B cell (primary cell): Measurements from ENCODE around the gene CDA. TPM values are rescaled to one million over a fixed set of nuclear protein-coding genes. Genes with fewer than 3 reads are reported as not detected.

Experiments
- ATAC-seq: fragments of 200-7000 bp; cut with Tn5 transposase; one replicate; pipeline ENCODE4 v1.10.0; 2021; ENCODE audit warnings: low read depth, mild to moderate bottlenecking, moderate number of reproducible peaks, moderate library complexity
- CTCF ChIA-PET: fragments of 350-600 bp; sonication (Branson Sonifier 250); formaldehyde crosslinking; loops from one replicate; lab custom pipeline; 2021; ENCODE audit warnings: antibody characterized with exemption, inconsistent platforms; lab: Charles Lee
- POLR2A ChIA-PET: fragments of 350-600 bp; sonication (Branson Sonifier 250); formaldehyde crosslinking; loops from one replicate; lab custom pipeline; 2021; ENCODE audit warnings: antibody characterized with exemption; lab: Charles Lee
- DNase-seq: peaks from one replicate; pipeline ENCODE4 v3.0.0; 2013
- H2AFZ ChIP-seq: 2 replicates; pipeline ENCODE4 v1.6.1; 2012; ENCODE audit warnings: mild to moderate bottlenecking, low read depth, low read length; ENCODE audit not compliant: insufficient read depth, poor library complexity, severe bottlenecking
- H3K27ac ChIP-seq, 2 donors: 1 replicate in 1 of 2; 2 replicates in 1 of 2; pipeline ENCODE4 v1.5.1; 2012 to 2013; ENCODE audit warnings: low read length in 2 of 2, mild to moderate bottlenecking in 2 of 2, moderate library complexity in 1 of 2
- H3K27me3 ChIP-seq, 4 experiments: fragments of 200-600 bp in 1 of 4; sonication (generic) in 1 of 4; replicated peaks in 1 of 4; 1 replicate in 2 of 4; 2 replicates in 2 of 4; pipeline versions ENCODE4 v1.6.1 to v1.7.0; 2013 to 2016; ENCODE audit warnings: low read length in 3 of 4, mild to moderate bottlenecking in 2 of 4, mixed read lengths in 1 of 4, moderate library complexity in 1 of 4; ENCODE audit not compliant: insufficient read depth in 4 of 4, control insufficient read depth in 3 of 4; ENCODE audit errors: control extremely low read depth in 1 of 4
- H3K36me3 ChIP-seq, 2 experiments: replicated peaks in 1 of 2; 1 replicate in 1 of 2; 2 replicates in 1 of 2; pipeline versions ENCODE4 v1.6.1 to v1.7.1; 2013; ENCODE audit warnings: low read length in 1 of 2; ENCODE audit not compliant: insufficient read depth in 2 of 2, control insufficient read depth in 1 of 2; ENCODE audit errors: control extremely low read depth in 1 of 2, extremely low read depth in 1 of 2
- H3K4me1 ChIP-seq, 2 donors: fragments of 200-600 bp in 1 of 2; sonication (generic) in 1 of 2; 1 replicate in 1 of 2; 2 replicates in 1 of 2; pipeline versions ENCODE4 v1.5.1 to v1.6.1; 2013 to 2017; ENCODE audit warnings: low read length in 2 of 2; ENCODE audit not compliant: control insufficient read depth in 2 of 2, insufficient read depth in 2 of 2
- H3K4me2 ChIP-seq: replicated peaks from 2 replicates; pipeline ENCODE3; 2012; ENCODE audit warnings: mild to moderate bottlenecking, low read depth, low read length; ENCODE audit not compliant: poor library complexity, severe bottlenecking
- H3K4me3 ChIP-seq, 5 experiments: fragments of 200-600 bp in 1 of 5; sonication (generic) in 1 of 5; 1 replicate in 3 of 5; 2 replicates in 2 of 5; pipeline versions ENCODE4 v1.5.1 to v1.7.0; 2011 to 2016; ENCODE audit warnings: low read length in 4 of 5, mild to moderate bottlenecking in 4 of 5, low read depth in 2 of 5, control low read depth in 1 of 5, moderate library complexity in 1 of 5; ENCODE audit not compliant: insufficient read depth in 1 of 5; ENCODE audit errors: control extremely low read depth in 1 of 5, extremely low read depth in 1 of 5
- H3K79me2 ChIP-seq: fragments of 200-600 bp; sonication (generic); one replicate; pipeline ENCODE4 v1.6.0; 2016; ENCODE audit warnings: low read length; ENCODE audit not compliant: control insufficient read depth, insufficient read depth
- H3K9ac ChIP-seq: fragments of 200-600 bp; sonication (generic); 2 replicates; pipeline ENCODE4 v1.6.1; 2017; ENCODE audit warnings: mild to moderate bottlenecking, low read length, moderate library complexity
- H3K9me3 ChIP-seq, 3 donors: one replicate each; pipeline versions ENCODE4 v1.6.1 to v1.7.1; 2013; ENCODE audit warnings: low read length in 2 of 3; ENCODE audit not compliant: control insufficient read depth in 2 of 3, insufficient read depth in 1 of 3; ENCODE audit errors: control extremely low read depth in 1 of 3
- H4K20me1 ChIP-seq: 2 replicates; pipeline ENCODE4 v1.6.0; 2012; ENCODE audit warnings: mild to moderate bottlenecking, low read length; ENCODE audit not compliant: insufficient read depth, control insufficient read depth, poor library complexity, severe bottlenecking
- H3K27ac Mint-ChIP-seq: one replicate; pipeline ENCODE4 v1.8.0; 2021; ENCODE audit warnings: mixed read lengths
- H3K27me3 Mint-ChIP-seq: one replicate; pipeline ENCODE4 v1.8.0; 2021; ENCODE audit warnings: mixed read lengths
- H3K4me1 Mint-ChIP-seq: one replicate; pipeline ENCODE4 v1.8.0; 2021; ENCODE audit warnings: mixed read lengths
- H3K4me3 Mint-ChIP-seq: one replicate; pipeline ENCODE4 v1.8.0; 2021; ENCODE audit warnings: mixed read lengths
- H3K9me3 Mint-ChIP-seq: one replicate; pipeline ENCODE4 v1.8.0; 2022; ENCODE audit warnings: mixed read lengths; ENCODE audit not compliant: insufficient read depth
- EZH2 ChIP-seq: IDR thresholded peaks from 2 replicates; pipeline ENCODE4 v1.6.1; 2012; ENCODE audit warnings: borderline replicate concordance, low read depth, mild to moderate bottlenecking, moderate library complexity, low read length; ENCODE audit not compliant: insufficient read depth, poor library complexity, severe bottlenecking
- WGBS: methylation state at CpG from one replicate; pipeline ENCODE4 v1.1.5; 2013; ENCODE audit warnings: missing lambda C conversion rate; ENCODE audit not compliant: insufficient coverage; 5-methylcytosine and 5-hydroxymethylcytosine counted together
- intact Hi-C: fragments of 100-400 bp; cut with micrococcal nuclease; formaldehyde crosslinking; loops from one replicate; pipeline ENCODE4 v1.10.0; 2022
- polyA plus RNA-seq: library from polyadenylated mRNA; depleted of rRNA; stranded (reverse); fragments of >200 nt; gene quantifications from 2 replicates; pipeline ENCODE4 v1.2.3, GENCODE V29; 2012
- total RNA-seq, 2 donors: library from RNA; stranded (reverse); fragments of 120-200 nt in 1 of 2; gene quantifications; 1 replicate in 1 of 2; 2 replicates in 1 of 2; pipeline versions ENCODE4 v1.2.3 to v1.2.4, GENCODE V29; 2013 to 2022
- TF ChIP-seq, protein P1 (sequence below): fragments of 200-600 bp; IDR thresholded peaks from one replicate; pipeline ENCODE4 v1.8.0; 2022; ENCODE audit warnings: antibody characterized with exemption, mild to moderate bottlenecking

Gene CDA
- total and polyA plus RNA-seq, 2 donors (not counting 1 experiment from before 2014, with no cell fraction given): 0.64 TPM; not detected in 1

DNA sequence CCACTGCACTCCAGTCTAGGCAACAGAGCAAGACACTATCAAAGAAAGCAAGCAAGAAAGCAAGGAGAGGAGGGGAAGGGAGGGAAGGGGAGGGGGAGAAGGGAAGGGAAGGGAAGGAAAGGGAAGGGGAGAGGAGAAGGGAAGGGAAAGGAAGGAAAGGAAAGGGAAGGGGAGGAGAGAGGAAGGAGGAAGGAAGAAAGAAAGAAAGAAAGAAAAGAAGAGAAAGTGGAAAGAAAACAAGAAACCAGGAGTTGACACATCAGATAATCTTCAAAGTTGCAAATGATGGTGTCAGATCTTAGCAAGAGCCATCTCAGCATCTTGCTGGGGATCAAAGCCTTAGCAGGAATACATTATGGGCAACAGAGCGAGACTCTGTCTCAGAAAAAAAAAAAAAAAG is 14.9 kb upstream of the CDA start:
- Histone ChIP-seq H3K79me2 (no peaks in the 10 kb centered on the region), H3K4me2 (no peak overlapping the region), H3K36me3 (no peaks in the 10 kb centered on the region), H3K27ac (no peak overlapping the region), H3K9me3 (peaks cover 0 to 11% (median 0%) of the 10 kb centered on the region in 3 donors), H2AFZ (no peak overlapping the region), H4K20me1 (no peaks in the 10 kb centered on the region), H3K4me3 (no peak overlapping the region), H3K4me1 (no peaks in the 10 kb centered on the region), H3K9ac (no peak overlapping the region), H3K27me3 (peaks cover 0 to 30% (median 12%) of the 10 kb centered on the region in 4 experiments)
- TF ChIP-seq, protein P1, sequence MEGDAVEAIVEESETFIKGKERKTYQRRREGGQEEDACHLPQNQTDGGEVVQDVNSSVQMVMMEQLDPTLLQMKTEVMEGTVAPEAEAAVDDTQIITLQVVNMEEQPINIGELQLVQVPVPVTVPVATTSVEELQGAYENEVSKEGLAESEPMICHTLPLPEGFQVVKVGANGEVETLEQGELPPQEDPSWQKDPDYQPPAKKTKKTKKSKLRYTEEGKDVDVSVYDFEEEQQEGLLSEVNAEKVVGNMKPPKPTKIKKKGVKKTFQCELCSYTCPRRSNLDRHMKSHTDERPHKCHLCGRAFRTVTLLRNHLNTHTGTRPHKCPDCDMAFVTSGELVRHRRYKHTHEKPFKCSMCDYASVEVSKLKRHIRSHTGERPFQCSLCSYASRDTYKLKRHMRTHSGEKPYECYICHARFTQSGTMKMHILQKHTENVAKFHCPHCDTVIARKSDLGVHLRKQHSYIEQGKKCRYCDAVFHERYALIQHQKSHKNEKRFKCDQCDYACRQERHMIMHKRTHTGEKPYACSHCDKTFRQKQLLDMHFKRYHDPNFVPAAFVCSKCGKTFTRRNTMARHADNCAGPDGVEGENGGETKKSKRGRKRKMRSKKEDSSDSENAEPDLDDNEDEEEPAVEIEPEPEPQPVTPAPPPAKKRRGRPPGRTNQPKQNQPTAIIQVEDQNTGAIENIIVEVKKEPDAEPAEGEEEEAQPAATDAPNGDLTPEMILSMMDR: no peak
- TF ChIP-seq EZH2: no peak
- ChIA-PET POLR2A (no interaction called here), CTCF (no interaction called here)
- no peak overlapping the region for H3K27ac Mint-ChIP-seq
- H3K4me1 Mint-ChIP-seq: no peaks in the 10 kb centered on the region
- ATAC-seq: no peak
- intact Hi-C loops: no loop called here
- no peak overlapping the region for H3K4me3 Mint-ChIP-seq
- DNase-seq: no peak
- H3K9me3 Mint-ChIP-seq: no peaks in the 10 kb centered on the region
- 89% methylated on average over 1 of the region's 1 CpG for WGBS
- peaks cover 49% of the 10 kb centered on the region for H3K27me3 Mint-ChIP-seq

DNA sequence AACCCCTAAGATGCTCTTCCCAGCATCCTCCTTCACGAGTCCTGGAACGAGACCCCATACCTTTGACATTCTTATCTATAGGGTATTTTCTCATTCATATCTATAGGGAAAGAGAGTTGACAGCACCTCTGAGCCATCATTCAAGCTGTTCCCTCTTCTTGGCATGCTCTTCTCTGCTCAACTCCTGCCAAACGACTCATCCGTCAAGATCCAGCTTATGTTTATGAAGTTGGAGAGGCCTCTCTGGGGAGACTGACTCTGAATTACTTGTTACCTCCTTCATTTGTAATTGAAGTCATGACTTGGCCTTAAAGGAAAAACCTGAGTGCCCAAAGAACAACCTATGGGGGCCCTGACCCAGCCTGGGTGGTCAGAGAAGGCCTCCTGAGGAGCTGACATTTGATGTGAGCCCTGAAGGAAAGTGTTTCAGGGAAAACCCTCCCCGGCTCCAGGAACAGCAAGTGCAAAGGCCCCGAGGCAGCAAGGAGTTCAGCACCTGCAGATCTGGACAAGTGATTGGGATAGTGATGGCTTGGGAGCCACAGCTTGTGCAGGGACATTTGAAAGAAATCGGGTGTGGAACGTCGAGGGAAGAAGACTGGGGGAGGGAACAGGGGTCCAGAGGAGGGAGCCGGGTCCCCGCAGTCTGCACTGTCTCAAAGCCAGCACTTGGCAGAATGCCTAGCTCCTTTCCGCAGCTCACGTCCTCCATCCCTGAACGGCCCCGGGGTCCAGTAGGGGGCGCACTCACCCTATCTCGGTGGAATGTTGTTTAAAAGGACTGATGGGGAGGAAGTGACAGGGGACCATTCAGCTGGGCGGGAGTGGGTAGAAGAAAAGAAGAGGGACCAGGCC is 14.0 kb upstream of the CDA start:
- H3K27me3 ChIP-seq: peaks cover 0 to 26% (median 11%) of the 10 kb centered on the region in 4 experiments
- no peaks in the 10 kb centered on the region for H3K4me1 Mint-ChIP-seq
- H4K20me1 ChIP-seq: no peaks in the 10 kb centered on the region
- no peaks in the 10 kb centered on the region for H3K4me1 ChIP-seq
- TF ChIP-seq EZH2: no peak
- TF ChIP-seq, protein P1: no peak
- no peak overlapping the region for H3K4me2 ChIP-seq
- no peaks in the 10 kb centered on the region for H3K9me3 Mint-ChIP-seq
- H3K36me3 ChIP-seq: no peaks in the 10 kb centered on the region
- no peak overlapping the region for H3K9ac ChIP-seq
- POLR2A ChIA-PET: no interaction called here
- DNase-seq (peak; percentile 36), ATAC-seq (no peak)
- no peak overlapping the region for H3K4me3 Mint-ChIP-seq
- peaks cover 44% of the 10 kb centered on the region for H3K27me3 Mint-ChIP-seq
- 27% methylated on average over 8 of the region's 18 CpGs for WGBS
- peaks cover 0 to 7% (median 0%) of the 10 kb centered on the region in 3 donors for H3K9me3 ChIP-seq
- no peaks in the 10 kb centered on the region for H3K79me2 ChIP-seq
- H3K27ac ChIP-seq: no peak overlapping the region
- H3K27ac Mint-ChIP-seq: no peak overlapping the region
- H3K4me3 ChIP-seq: no peak overlapping the region
- CTCF ChIA-PET: no interaction called here
- intact Hi-C loops: no loop called here
- no peak overlapping the region for H2AFZ ChIP-seq
